GM23338 (cell line): ENCODE data around the gene MOB3C. TPM values are rescaled to one million over a fixed set of nuclear protein-coding genes. Genes with fewer than 3 reads are reported as not detected.

Source experiments
- ATAC-seq: fragments of 200-7000 bp; cut with Tn5 transposase; 3 replicates; pipeline ENCODE4 v1.9.1; 2020
- DNase-seq: peaks from one replicate; pipeline ENCODE4 v3.0.0-alpha.2; 2015; ENCODE audit warnings: low spot score
- H2AFZ ChIP-seq: fragments of 200-600 bp; sonication (generic); 2 replicates; pipeline ENCODE4 v1.8.0; 2016; ENCODE audit warnings: antibody characterized with exemption, mild to moderate bottlenecking, moderate library complexity
- H3F3A ChIP-seq: fragments of 200-600 bp; sonication (generic); replicated peaks from 2 replicates; pipeline ENCODE4 v1.8.0; 2017; ENCODE audit warnings: antibody characterized with exemption, mixed run types, low read depth
- H3K27ac ChIP-seq: fragments of 200-600 bp; sonication (generic); 2 replicates; pipeline ENCODE4 v1.6.1; 2016; ENCODE audit warnings: low read depth
- H3K27me3 ChIP-seq: fragments of 200-600 bp; sonication (generic); 2 replicates; pipeline ENCODE4 v1.8.0; 2016; ENCODE audit warnings: mild to moderate bottlenecking, mixed run types, moderate library complexity; ENCODE audit not compliant: insufficient read depth
- H3K36me3 ChIP-seq: fragments of 200-600 bp; sonication (generic); 2 replicates; pipeline ENCODE4 v1.8.0; 2016; ENCODE audit warnings: mild to moderate bottlenecking; ENCODE audit not compliant: insufficient read depth
- H3K4me1 ChIP-seq: fragments of 200-600 bp; sonication (generic); 2 replicates; pipeline ENCODE4 v1.8.0; 2016; ENCODE audit warnings: mild to moderate bottlenecking, moderate library complexity; ENCODE audit not compliant: insufficient read depth
- H3K4me2 ChIP-seq: fragments of 200-600 bp; sonication (generic); 2 replicates; pipeline ENCODE4 v1.7.1; 2017; ENCODE audit warnings: mixed run types
- H3K4me3 ChIP-seq: fragments of 200-600 bp; sonication (generic); 2 replicates; pipeline ENCODE4 v1.6.1; 2016; ENCODE audit warnings: mixed run types
- H3K79me2 ChIP-seq: fragments of 200-600 bp; sonication (generic); replicated peaks from 2 replicates; pipeline ENCODE4 v1.8.0; 2017; ENCODE audit warnings: mild to moderate bottlenecking; ENCODE audit not compliant: insufficient read depth
- H3K9me2 ChIP-seq: fragments of 200-600 bp; sonication (generic); 2 replicates; pipeline ENCODE4 v1.8.0; 2017; ENCODE audit not compliant: insufficient read depth
- H4K20me1 ChIP-seq: fragments of 200-600 bp; sonication (generic); replicated peaks from 2 replicates; pipeline ENCODE4 v1.8.0; 2017; ENCODE audit warnings: mild to moderate bottlenecking; ENCODE audit not compliant: insufficient read depth
- H3K27ac Mint-ChIP-seq: 2 replicates; pipeline ENCODE4 v1.8.0; 2020; ENCODE audit warnings: inconsistent platforms, mild to moderate bottlenecking, moderate library complexity, mixed read lengths
- H3K27me3 Mint-ChIP-seq: 3 replicates; pipeline ENCODE4 v1.8.0; 2022; ENCODE audit warnings: low read depth, mild to moderate bottlenecking, moderate library complexity, mixed read lengths, inconsistent platforms; ENCODE audit not compliant: insufficient read depth, poor library complexity
- H3K36me3 Mint-ChIP-seq: 3 replicates; pipeline ENCODE4 v1.8.0; 2021; ENCODE audit warnings: low read depth, mild to moderate bottlenecking, inconsistent platforms, moderate library complexity, mixed read lengths
- H3K4me1 Mint-ChIP-seq: 3 replicates; pipeline ENCODE4 v1.8.0; 2020; ENCODE audit warnings: mild to moderate bottlenecking, inconsistent platforms, mixed read lengths
- H3K4me3 Mint-ChIP-seq: 3 replicates; pipeline ENCODE4 v1.8.0; 2021; ENCODE audit warnings: moderate library complexity, mild to moderate bottlenecking, inconsistent platforms, mixed read lengths
- H3K9me3 Mint-ChIP-seq: 3 replicates; pipeline ENCODE4 v1.8.0; 2020; ENCODE audit warnings: moderate library complexity, mild to moderate bottlenecking, inconsistent platforms, mixed read lengths
- JUNB ChIP-seq: IDR thresholded peaks from one replicate; pipeline ENCODE4 v1.6.1; 2016; ENCODE audit warnings: antibody characterized with exemption; ENCODE audit not compliant: unreplicated experiment
- NANOG ChIP-seq: IDR thresholded peaks from 2 replicates; pipeline ENCODE4 v1.6.1; 2016; ENCODE audit warnings: antibody characterized with exemption, borderline replicate concordance
- STAT1 ChIP-seq: IDR thresholded peaks from one replicate; pipeline ENCODE4 v1.6.1; 2016; ENCODE audit warnings: antibody characterized with exemption; ENCODE audit not compliant: unreplicated experiment
- ZNF114 ChIP-seq: fragments of 250-450 bp; sonication (Bioruptor Pico); IDR thresholded peaks from 2 replicates; pipeline ENCODE4 v1.5.0; 2020; ENCODE audit warnings: mild to moderate bottlenecking, moderate library complexity
- polyA plus RNA-seq: library from polyadenylated mRNA; unstranded; fragments of >200 nt; fragmentation: Nextera tagmentation; extraction: Ambion mirVana; gene quantifications from 2 replicates; pipeline ENCODE4 v1.2.1, GENCODE V29; 2016
- total RNA-seq: library from RNA; depleted of rRNA; stranded (reverse); fragments of >200 nt; shearing (Covaris generic); gene quantifications from 2 replicates; pipeline ENCODE4 v1.2.3, GENCODE V29; 2014
- TF ChIP-seq, protein P1 (sequence below): fragments of 250-450 bp; sonication (Bioruptor Pico); IDR thresholded peaks from 2 replicates; pipeline ENCODE4 v1.5.0; 2020; ENCODE audit warnings: mild to moderate bottlenecking, moderate library complexity
- TF ChIP-seq, protein P2 (sequence below): IDR thresholded peaks from 2 replicates; pipeline ENCODE4 v1.6.1; 2016; ENCODE audit warnings: antibody characterized with exemption

Gene MOB3C
- total and polyA plus RNA-seq, 2 experiments from 2014 or later: 1.1 to 6.2 TPM

DNA sequence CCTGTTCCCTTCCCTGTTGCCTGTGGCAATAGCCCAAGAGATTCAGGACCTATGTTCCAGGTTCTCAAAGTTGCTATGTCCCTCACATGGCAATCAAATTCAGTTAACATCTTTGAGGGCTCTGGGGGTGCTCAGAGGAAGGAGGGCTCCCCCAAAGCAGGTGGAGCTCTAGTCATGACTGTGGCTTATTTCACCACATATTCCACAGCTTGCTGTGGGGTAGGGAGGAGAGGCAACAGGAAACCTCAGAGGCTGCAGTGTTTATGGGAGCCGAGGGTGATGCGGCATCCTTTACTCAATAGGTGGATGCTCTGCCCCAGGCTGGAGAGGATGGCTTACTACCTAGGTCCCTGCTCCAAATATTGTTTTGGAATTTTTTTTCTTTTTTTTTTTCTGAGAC lies 11.4 kb downstream of the MOB3C start (continued):
- TF ChIP-seq, protein P1, sequence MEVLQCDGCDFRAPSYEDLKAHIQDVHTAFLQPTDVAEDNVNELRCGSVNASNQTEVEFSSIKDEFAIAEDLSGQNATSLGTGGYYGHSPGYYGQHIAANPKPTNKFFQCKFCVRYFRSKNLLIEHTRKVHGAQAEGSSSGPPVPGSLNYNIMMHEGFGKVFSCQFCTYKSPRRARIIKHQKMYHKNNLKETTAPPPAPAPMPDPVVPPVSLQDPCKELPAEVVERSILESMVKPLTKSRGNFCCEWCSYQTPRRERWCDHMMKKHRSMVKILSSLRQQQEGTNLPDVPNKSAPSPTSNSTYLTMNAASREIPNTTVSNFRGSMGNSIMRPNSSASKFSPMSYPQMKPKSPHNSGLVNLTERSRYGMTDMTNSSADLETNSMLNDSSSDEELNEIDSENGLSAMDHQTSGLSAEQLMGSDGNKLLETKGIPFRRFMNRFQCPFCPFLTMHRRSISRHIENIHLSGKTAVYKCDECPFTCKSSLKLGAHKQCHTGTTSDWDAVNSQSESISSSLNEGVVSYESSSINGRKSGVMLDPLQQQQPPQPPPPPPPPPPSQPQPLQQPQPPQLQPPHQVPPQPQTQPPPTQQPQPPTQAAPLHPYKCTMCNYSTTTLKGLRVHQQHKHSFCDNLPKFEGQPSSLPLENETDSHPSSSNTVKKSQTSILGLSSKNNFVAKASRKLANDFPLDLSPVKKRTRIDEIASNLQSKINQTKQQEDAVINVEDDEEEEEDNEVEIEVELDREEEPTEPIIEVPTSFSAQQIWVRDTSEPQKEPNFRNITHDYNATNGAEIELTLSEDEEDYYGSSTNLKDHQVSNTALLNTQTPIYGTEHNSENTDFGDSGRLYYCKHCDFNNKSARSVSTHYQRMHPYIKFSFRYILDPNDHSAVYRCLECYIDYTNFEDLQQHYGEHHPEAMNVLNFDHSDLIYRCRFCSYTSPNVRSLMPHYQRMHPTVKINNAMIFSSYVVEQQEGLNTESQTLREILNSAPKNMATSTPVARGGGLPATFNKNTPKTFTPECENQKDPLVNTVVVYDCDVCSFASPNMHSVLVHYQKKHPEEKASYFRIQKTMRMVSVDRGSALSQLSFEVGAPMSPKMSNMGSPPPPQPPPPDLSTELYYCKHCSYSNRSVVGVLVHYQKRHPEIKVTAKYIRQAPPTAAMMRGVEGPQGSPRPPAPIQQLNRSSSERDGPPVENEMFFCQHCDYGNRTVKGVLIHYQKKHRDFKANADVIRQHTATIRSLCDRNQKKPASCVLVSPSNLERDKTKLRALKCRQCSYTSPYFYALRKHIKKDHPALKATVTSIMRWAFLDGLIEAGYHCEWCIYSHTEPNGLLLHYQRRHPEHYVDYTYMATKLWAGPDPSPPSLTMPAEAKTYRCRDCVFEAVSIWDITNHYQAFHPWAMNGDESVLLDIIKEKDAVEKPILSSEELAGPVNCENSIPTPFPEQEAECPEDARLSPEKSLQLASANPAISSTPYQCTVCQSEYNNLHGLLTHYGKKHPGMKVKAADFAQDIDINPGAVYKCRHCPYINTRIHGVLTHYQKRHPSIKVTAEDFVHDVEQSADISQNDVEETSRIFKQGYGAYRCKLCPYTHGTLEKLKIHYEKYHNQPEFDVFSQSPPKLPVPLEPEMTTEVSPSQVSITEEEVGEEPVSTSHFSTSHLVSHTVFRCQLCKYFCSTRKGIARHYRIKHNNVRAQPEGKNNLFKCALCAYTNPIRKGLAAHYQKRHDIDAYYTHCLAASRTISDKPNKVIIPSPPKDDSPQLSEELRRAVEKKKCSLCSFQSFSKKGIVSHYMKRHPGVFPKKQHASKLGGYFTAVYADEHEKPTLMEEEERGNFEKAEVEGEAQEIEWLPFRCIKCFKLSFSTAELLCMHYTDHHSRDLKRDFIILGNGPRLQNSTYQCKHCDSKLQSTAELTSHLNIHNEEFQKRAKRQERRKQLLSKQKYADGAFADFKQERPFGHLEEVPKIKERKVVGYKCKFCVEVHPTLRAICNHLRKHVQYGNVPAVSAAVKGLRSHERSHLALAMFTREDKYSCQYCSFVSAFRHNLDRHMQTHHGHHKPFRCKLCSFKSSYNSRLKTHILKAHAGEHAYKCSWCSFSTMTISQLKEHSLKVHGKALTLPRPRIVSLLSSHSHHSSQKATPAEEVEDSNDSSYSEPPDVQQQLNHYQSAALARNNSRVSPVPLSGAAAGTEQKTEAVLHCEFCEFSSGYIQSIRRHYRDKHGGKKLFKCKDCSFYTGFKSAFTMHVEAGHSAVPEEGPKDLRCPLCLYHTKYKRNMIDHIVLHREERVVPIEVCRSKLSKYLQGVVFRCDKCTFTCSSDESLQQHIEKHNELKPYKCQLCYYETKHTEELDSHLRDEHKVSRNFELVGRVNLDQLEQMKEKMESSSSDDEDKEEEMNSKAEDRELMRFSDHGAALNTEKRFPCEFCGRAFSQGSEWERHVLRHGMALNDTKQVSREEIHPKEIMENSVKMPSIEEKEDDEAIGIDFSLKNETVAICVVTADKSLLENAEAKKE (CRISPR knock-in tag): no peak
- TF ChIP-seq ZNF114 (CRISPR knock-in tag) (no peak), STAT1 (no peak), JUNB (no peak)

DNA sequence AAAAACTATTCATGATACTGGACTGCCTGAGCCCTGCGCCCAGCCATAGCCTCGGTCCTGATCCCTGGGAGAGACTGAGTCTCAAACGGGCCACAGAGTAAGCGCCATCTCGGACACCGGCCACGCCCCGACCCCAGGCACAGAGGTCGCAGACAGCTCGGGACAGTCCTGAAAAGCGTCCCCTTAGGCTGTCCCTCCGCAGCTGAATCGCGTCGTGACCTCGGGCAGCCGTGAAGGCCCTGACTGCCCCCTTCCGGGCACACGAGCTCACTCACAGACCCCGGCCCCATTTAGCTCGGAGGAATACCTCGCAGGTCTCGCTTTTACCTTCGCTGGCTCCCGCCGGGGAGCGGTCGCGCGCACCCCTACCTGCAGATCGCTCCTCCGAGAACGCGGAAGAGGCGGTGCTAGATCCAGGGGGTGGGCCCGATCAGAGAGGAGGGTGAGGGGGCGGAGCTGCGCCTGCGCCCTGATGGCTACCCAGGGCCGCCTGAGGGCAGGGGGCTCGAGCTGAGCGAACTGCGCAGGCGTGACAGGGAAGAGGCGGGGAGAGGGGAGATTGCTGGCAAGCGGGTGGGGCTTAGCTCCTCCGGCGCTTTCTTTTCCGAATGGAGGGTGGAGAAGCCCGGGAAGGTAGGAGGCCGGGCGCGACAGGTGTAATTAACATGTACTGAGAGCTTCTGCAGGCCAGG lies 12.6 kb downstream of the MOB3C start, which contains the start of gene MKNK1:
Gene MKNK1 (minus strand): TSS at position 411 of the 692 bp plus-strand sequence. CDS start 20,941 bp downstream, outside the sequence.
- H3K27me3 Mint-ChIP-seq: peaks cover 19% of the 10 kb centered on the region
- Histone ChIP-seq H3K27ac (no peak within 1 kb of the TSS), H3K4me2 (peak within 1 kb of the TSS; percentile 91), H3K36me3 (no peaks in the 10 kb centered on the region), H3K4me1 (peaks cover 12% of the 10 kb centered on the region), H3K9me2 (no peaks in the 10 kb centered on the region), H3K27me3 (no peaks in the 10 kb centered on the region), H4K20me1 (no peaks in the 10 kb centered on the region), H3F3A (no peaks in the 10 kb centered on the region), H2AFZ (peak within 1 kb of the TSS; percentile 94), H3K79me2 (no peaks in the 10 kb centered on the region), H3K4me3 (peak within 1 kb of the TSS; percentile 68)
- ATAC-seq (peak; percentile 93), DNase-seq (peak; percentile 99)
- H3K36me3 Mint-ChIP-seq: peaks cover 7% of the 10 kb centered on the region
- H3K4me3 Mint-ChIP-seq: peak within 1 kb of the TSS; percentile 90
- peaks cover 24% of the 10 kb centered on the region for H3K4me1 Mint-ChIP-seq
- no peaks in the 10 kb centered on the region for H3K9me3 Mint-ChIP-seq
- peak within 1 kb of the TSS; percentile 92 for H3K27ac Mint-ChIP-seq
- no peak for TF ChIP-seq NANOG
- TF ChIP-seq, protein P2, sequence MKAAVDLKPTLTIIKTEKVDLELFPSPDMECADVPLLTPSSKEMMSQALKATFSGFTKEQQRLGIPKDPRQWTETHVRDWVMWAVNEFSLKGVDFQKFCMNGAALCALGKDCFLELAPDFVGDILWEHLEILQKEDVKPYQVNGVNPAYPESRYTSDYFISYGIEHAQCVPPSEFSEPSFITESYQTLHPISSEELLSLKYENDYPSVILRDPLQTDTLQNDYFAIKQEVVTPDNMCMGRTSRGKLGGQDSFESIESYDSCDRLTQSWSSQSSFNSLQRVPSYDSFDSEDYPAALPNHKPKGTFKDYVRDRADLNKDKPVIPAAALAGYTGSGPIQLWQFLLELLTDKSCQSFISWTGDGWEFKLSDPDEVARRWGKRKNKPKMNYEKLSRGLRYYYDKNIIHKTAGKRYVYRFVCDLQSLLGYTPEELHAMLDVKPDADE: no peak
- TF ChIP-seq, protein P1 (CRISPR knock-in tag): no peak
